Pancreas (tissue), 10 donors: ENCODE measurements around the gene KCNT2. TPM values are rescaled to one million over a fixed set of nuclear protein-coding genes. Genes with fewer than 3 reads are reported as not detected.

Source experiments
- ATAC-seq, 4 donors: fragments of 200-7000 bp; cut with Tn5 transposase; one replicate each; pipeline versions ENCODE4 v1.8.0 to v1.9.1; 2020; ENCODE audit warnings: mild to moderate bottlenecking in 4 of 4, moderate library complexity in 4 of 4
- DNase-seq, 6 donors: peaks; one replicate each; pipeline ENCODE4 v3.0.0-alpha.2; 2020
- FAIRE-seq: peaks from 2 replicates; lab custom pipeline; 2012; peaks lifted over from hg19 to GRCh38; lab: Jason Lieb, UNC
- H3K27ac ChIP-seq, 4 donors: fragments of 200-600 bp; sonication (generic); 1 replicate in 3 of 4; 2 replicates in 1 of 4; pipeline versions ENCODE4 v1.5.0 to v1.8.0; 2020
- H3K27me3 ChIP-seq, 4 donors: fragments of 200-600 bp; one replicate each; pipeline ENCODE4 v1.8.0; 2021
- H3K36me3 ChIP-seq, 3 donors: fragments of 200-600 bp; sonication (generic) in 1 of 3; one replicate each; pipeline versions ENCODE4 v1.5.0 to v1.8.0; 2020 to 2021
- H3K4me1 ChIP-seq, 3 donors: fragments of 200-600 bp; one replicate each; pipeline ENCODE4 v1.8.0; 2021
- H3K4me3 ChIP-seq, 4 donors: fragments of 200-600 bp; sonication (generic) in 2 of 4; one replicate each; pipeline versions ENCODE4 v1.5.0 to v1.8.0; 2020 to 2021
- H3K9me3 ChIP-seq, 4 donors: fragments of 200-600 bp; one replicate each; pipeline ENCODE4 v1.8.0; 2021
- WGBS, 2 donors: extraction: QIAGEN DNeasy Blood & Tissue Kit; methylation state at CpG; one replicate each; pipeline ENCODE4 v1.1.7; 2013; 5-methylcytosine and 5-hydroxymethylcytosine counted together
- intact Hi-C, 3 donors: fragments of 100-400 bp; cut with DNase I; formaldehyde crosslinking; loops; one replicate each; pipeline versions ENCODE4 v1.11.1 to v1.14.2; 2022
- polyA plus RNA-seq, 2 donors: library from polyadenylated mRNA; stranded (reverse); fragments of 200-250 nt; gene quantifications; one replicate each; pipeline ENCODE4 v1.2.3, GENCODE V29; 2013
- total RNA-seq, 6 donors: library from RNA; stranded (reverse); fragmentation: NEBNext Ultra II Directional in 4 of 6; extraction: Animal tissue kit (Norgen Biotek cat#: 25700) in 4 of 6; gene quantifications; one replicate each; pipeline versions ENCODE4 v1.2.1 to v1.2.4, GENCODE V29; 2021 to 2023
- TF ChIP-seq, protein P1 (sequence below), 4 donors: fragments of 200-600 bp; sonication (generic) in 3 of 4; IDR thresholded peaks; one replicate each; pipeline versions ENCODE4 v1.5.0 to v1.8.0; 2021; ENCODE audit warnings: antibody characterized with exemption in 4 of 4
- donor health status: healthy with polysubstance abuse.
- donor health status: DM: no; HTN: no; CAD: no; lungs with moderate emphysema.
- donor health status: DM: no; HTN: no; CAD: no.
- donor health status: control.
- donor health status: control.
- donor health status: Bipolar disorder and iron deficiency.
- donor health status: DM: yes; HTN: yes; CAD: no.
- donor health status: DM: no; HTN: no; CAD: no.
- donor health status: DM: no; HTN: no; CAD: no.
- donor health status: DM: yes; HTN: yes; CAD: no.

The KCNT2 gene
- total and polyA plus RNA-seq, 8 donors = 0.19 to 0.67 (median 0.42) TPM

DNA sequence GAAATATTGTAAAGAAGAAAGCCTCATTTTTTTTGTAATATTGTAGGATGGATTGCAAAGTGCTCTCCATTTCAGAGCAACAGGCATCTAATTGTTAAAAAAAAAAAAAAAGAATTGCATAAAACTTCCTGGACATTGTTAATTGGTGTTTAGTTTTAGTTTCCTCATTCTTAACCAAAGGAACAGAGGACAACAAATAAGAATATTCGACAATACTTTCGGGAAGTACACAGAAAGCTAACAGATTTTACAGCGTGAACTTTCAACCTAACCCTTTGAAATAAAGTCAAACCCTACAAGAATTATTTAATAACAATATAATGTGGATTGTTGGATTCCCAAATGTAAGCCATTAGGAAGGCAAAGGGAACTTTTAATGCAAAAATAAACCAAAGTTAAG, 284.4 kb downstream of the KCNT2 start:
- 54 to 58% methylated on average over 3 of the region's 3 CpGs for WGBS, 2 donors
- no peaks in the 10 kb centered on the region for H3K4me1 ChIP-seq
- TF ChIP-seq, protein P1, sequence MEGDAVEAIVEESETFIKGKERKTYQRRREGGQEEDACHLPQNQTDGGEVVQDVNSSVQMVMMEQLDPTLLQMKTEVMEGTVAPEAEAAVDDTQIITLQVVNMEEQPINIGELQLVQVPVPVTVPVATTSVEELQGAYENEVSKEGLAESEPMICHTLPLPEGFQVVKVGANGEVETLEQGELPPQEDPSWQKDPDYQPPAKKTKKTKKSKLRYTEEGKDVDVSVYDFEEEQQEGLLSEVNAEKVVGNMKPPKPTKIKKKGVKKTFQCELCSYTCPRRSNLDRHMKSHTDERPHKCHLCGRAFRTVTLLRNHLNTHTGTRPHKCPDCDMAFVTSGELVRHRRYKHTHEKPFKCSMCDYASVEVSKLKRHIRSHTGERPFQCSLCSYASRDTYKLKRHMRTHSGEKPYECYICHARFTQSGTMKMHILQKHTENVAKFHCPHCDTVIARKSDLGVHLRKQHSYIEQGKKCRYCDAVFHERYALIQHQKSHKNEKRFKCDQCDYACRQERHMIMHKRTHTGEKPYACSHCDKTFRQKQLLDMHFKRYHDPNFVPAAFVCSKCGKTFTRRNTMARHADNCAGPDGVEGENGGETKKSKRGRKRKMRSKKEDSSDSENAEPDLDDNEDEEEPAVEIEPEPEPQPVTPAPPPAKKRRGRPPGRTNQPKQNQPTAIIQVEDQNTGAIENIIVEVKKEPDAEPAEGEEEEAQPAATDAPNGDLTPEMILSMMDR (IDR thresholded peaks at IDR 0.05) = no peak
- FAIRE-seq = no peak
- H3K9me3 ChIP-seq = no peaks in the 10 kb centered on the region
- no peaks in the 10 kb centered on the region for H3K36me3 ChIP-seq
- H3K27me3 ChIP-seq = no peaks in the 10 kb centered on the region
- no peak overlapping the region for H3K27ac ChIP-seq
- ATAC-seq = no peak
- intact Hi-C loops = no loop called here
- H3K4me3 ChIP-seq = no peak overlapping the region
- DNase-seq = no peak

GRCh38 chr1:196319301-196319700, 288.9 kb downstream of the KCNT2 start:
- Histone ChIP-seq H3K9me3 (no peaks in the 10 kb centered on the region), H3K4me3 (no peak overlapping the region), H3K27ac (no peak overlapping the region), H3K36me3 (no peaks in the 10 kb centered on the region), H3K27me3 (no peaks in the 10 kb centered on the region), H3K4me1 (no peaks in the 10 kb centered on the region)
- DNase-seq = no peak
- intact Hi-C loops = no loop called here
- TF ChIP-seq, protein P1 (IDR thresholded peaks at IDR 0.05) = no peak
- FAIRE-seq = no peak
- no peak for ATAC-seq
- 71 to 87% methylated on average over 2 of the region's 2 CpGs for WGBS, 2 donors

- intact Hi-C loops = no loop called here
- TF ChIP-seq, protein P1 (IDR thresholded peaks at IDR 0.05) = peak in 3 of 4 donors; percentile 9 to 42 (median 24)
- Histone ChIP-seq H3K36me3 (no peaks in the 10 kb centered on the region), H3K4me1 (no peaks in the 10 kb centered on the region), H3K9me3 (no peaks in the 10 kb centered on the region), H3K4me3 (no peak overlapping the region), H3K27ac (no peak overlapping the region), H3K27me3 (no peaks in the 10 kb centered on the region)
- peak in 1 of 6 donors; percentile 12 for DNase-seq
- WGBS, 2 donors = 30 to 41% methylated on average over 8 of the region's 8 CpGs
- no peak for FAIRE-seq
- ATAC-seq = peak in 1 of 4 donors; percentile 63
Observed at GRCh38 chr1:196317535-196318522, 290.4 kb downstream of the KCNT2 start.

DNA sequence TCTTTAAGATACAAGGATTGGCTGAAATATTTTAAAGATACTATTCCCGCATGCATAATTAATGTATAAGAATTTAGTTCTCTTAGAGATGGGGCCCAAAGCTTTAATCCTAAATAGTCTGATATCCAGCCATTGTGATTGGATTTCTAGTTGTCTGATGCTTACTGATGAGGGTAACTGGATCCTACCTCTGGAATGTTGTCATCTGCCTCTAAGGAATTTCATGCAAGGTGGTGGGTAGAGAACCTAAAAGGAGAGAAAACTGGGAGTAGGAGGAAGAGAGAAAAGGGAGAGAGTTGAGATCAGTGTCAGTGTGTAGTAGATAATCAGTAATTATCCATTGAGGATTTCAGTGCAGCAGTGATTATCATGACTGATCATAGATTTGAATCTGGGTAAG, 295.5 kb downstream of the KCNT2 start:
- WGBS, 2 donors = 83 to 87% methylated on average over 1 of the region's 1 CpG
- TF ChIP-seq, protein P1 (IDR thresholded peaks at IDR 0.05) = no peak
- Histone ChIP-seq H3K4me1 (no peaks in the 10 kb centered on the region), H3K27ac (no peak overlapping the region), H3K36me3 (no peaks in the 10 kb centered on the region), H3K9me3 (no peaks in the 10 kb centered on the region), H3K4me3 (no peak overlapping the region), H3K27me3 (no peaks in the 10 kb centered on the region)
- ATAC-seq (no peak), DNase-seq (no peak), FAIRE-seq (no peak)
- intact Hi-C loops = no loop called here

GRCh38 chr1:196309386-196309785, 298.9 kb downstream of the KCNT2 start:
- FAIRE-seq (peak; percentile 63), DNase-seq (no peak), ATAC-seq (no peak)
- TF ChIP-seq, protein P1 (IDR thresholded peaks at IDR 0.05) = no peak
- WGBS, 2 donors = 44 to 48% methylated on average over 1 of the region's 1 CpG
- H3K4me1 ChIP-seq = no peaks in the 10 kb centered on the region
- H3K9me3 ChIP-seq = no peaks in the 10 kb centered on the region
- H3K27ac ChIP-seq = no peak overlapping the region
- H3K36me3 ChIP-seq = no peaks in the 10 kb centered on the region
- no peak overlapping the region for H3K4me3 ChIP-seq
- intact Hi-C loops = no loop called here
- no peaks in the 10 kb centered on the region for H3K27me3 ChIP-seq
